ENCODE measurements around the gene DIDO1. TPM values are rescaled to one million over a fixed set of nuclear protein-coding genes. Genes with fewer than 3 reads are reported as not detected.

The DIDO1 gene
- total and polyA plus RNA-seq, 9 of the 15 experiments (the other 6 are each of a cell fraction or from before 2014, with no cell fraction given) = 4.4 to 46.8 (median 31.2) TPM

DNA sequence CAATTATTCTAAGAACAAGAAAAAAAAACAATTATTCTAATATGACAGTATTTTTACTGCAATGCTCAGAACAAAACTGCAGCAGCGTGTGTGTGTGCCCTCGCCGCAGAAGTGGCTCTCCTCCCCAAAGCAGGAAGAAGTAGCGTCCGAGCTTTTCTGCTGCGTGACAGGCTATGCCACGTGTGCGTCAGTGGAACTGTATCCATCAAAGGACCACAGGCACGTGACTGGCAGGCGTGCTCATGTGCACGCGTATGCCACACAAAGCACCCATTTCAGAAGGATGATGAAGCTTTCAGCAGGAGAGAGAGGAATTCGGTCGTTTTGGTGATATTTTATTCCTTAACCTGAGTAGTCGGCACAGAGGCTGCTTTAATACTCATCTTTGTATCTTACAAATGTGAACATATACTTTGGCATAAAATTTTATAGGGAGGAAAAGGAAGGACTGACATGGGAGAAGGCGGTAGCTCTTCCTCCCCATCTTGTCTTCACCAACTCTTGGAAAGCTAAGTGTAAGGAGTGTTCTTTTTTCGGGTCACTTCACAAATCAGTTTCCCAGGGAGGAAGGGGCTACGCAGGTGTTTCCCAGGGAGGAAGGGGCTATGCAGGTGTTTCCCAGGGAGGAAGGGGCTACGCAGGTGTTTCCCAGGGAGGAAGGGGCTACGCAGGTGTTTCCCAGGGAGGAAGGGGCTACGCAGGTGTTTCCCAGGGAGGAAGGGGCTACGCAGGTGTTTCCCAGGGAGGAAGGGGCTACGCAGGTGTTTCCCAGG lies 68.1 kb downstream of the DIDO1 start:
- no TSS peak for BruUV-seq (replicated peaks)
- Histone ChIP-seq H3K9me3 (replicated peaks; ENCODE audit: control insufficient read depth, insufficient read depth, low read depth, low read length) (no peaks in the 10 kb centered on the region), H3K4me1 (replicated peaks in 1 of 2; ENCODE audit: control insufficient read depth in 2 of 2, insufficient read depth in 2 of 2, low read length in 2 of 2) (peaks cover 13 to 33% of the 10 kb centered on the region in 2 experiments; a peak in 4 of 5 replicates), H3K79me2 (ENCODE audit: control insufficient read depth, insufficient read depth, low read length) (peaks cover 23% of the 10 kb centered on the region), H3K27me3 (ENCODE audit: control insufficient read depth in 2 of 2, insufficient read depth in 2 of 2, low read length in 2 of 2) (no peaks in the 10 kb centered on the region), H2AFZ (ENCODE audit: low read depth, low read length) (no peak overlapping the region), H3K27ac (ENCODE audit: extremely low read depth, low read depth, low read length) (no peak overlapping the region), H3K36me3 (ENCODE audit: control insufficient read depth, insufficient read depth, low read length) (peaks cover 49% of the 10 kb centered on the region), H3K9ac (ENCODE audit: insufficient read depth in 1 of 2, low read depth in 2 of 2, low read length in 2 of 2) (no peak overlapping the region), H3K4me2 (ENCODE audit: insufficient read depth, low read length) (no peak overlapping the region), H3K4me3 (no peak overlapping the region), H3K9me1 (ENCODE audit: control insufficient read depth, insufficient read depth, low read length) (no peaks in the 10 kb centered on the region), H4K20me1 (replicated peaks; ENCODE audit: control insufficient read depth, insufficient read depth, low read length) (0 out of 2 replicates have a peak, but pooled peaks cover 7% of the 10 kb centered on the region)
- ChIA-PET CTCF (ENCODE audit: low intra/inter-chr PET ratio) (interaction anchor here (0.7 kb wide), 1 partner anchor 15 kb away, joined by 4 read pairs; no protein-coding TSS in a partner anchor), POLR2A (no interaction called here)
- intact Hi-C loops (cut with micrococcal nuclease) = no loop called here
- DNase-seq (ENCODE audit: extremely low read depth in 1 of 4, low spot score in 3 of 4) = no peak
- no peak for ATAC-seq
- FAIRE-seq = no peak
- in situ Hi-C loops (cut with MboI) = no loop called here
- WGBS (ENCODE audit: insufficient coverage, low coverage, missing lambda C conversion rate) = 94% methylated on average over 18 of the region's 23 CpGs
- TF ChIP-seq PURB (CRISPR knock-in tag; IDR thresholded peaks at IDR 0.05; ENCODE audit: low read depth) (no peak), ZNF589 (CRISPR knock-in tag; IDR thresholded peaks at IDR 0.05; ENCODE audit: low read depth) (no peak), ARHGAP35 (IDR thresholded peaks at IDR 0.05; ENCODE audit: partially characterized antibody) (no peak), TAF15 (IDR thresholded peaks at IDR 0.05; ENCODE audit: low read depth, low read length) (no peak), MAFK (IDR thresholded peaks at IDR 0.05; ENCODE audit: low read length) (no peak)
- TF ChIP-seq, protein P1, sequence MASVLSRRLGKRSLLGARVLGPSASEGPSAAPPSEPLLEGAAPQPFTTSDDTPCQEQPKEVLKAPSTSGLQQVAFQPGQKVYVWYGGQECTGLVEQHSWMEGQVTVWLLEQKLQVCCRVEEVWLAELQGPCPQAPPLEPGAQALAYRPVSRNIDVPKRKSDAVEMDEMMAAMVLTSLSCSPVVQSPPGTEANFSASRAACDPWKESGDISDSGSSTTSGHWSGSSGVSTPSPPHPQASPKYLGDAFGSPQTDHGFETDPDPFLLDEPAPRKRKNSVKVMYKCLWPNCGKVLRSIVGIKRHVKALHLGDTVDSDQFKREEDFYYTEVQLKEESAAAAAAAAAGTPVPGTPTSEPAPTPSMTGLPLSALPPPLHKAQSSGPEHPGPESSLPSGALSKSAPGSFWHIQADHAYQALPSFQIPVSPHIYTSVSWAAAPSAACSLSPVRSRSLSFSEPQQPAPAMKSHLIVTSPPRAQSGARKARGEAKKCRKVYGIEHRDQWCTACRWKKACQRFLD (CRISPR knock-in tag; IDR thresholded peaks at IDR 0.05) = no peak
- TF ChIP-seq, protein P2, sequence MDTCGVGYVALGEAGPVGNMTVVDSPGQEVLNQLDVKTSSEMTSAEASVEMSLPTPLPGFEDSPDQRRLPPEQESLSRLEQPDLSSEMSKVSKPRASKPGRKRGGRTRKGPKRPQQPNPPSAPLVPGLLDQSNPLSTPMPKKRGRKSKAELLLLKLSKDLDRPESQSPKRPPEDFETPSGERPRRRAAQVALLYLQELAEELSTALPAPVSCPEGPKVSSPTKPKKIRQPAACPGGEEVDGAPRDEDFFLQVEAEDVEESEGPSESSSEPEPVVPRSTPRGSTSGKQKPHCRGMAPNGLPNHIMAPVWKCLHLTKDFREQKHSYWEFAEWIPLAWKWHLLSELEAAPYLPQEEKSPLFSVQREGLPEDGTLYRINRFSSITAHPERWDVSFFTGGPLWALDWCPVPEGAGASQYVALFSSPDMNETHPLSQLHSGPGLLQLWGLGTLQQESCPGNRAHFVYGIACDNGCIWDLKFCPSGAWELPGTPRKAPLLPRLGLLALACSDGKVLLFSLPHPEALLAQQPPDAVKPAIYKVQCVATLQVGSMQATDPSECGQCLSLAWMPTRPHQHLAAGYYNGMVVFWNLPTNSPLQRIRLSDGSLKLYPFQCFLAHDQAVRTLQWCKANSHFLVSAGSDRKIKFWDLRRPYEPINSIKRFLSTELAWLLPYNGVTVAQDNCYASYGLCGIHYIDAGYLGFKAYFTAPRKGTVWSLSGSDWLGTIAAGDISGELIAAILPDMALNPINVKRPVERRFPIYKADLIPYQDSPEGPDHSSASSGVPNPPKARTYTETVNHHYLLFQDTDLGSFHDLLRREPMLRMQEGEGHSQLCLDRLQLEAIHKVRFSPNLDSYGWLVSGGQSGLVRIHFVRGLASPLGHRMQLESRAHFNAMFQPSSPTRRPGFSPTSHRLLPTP (IDR thresholded peaks at IDR 0.05; ENCODE audit: borderline replicate concordance, extremely low read depth, insufficient read length) = no peak
- TF ChIP-seq, protein P3, sequence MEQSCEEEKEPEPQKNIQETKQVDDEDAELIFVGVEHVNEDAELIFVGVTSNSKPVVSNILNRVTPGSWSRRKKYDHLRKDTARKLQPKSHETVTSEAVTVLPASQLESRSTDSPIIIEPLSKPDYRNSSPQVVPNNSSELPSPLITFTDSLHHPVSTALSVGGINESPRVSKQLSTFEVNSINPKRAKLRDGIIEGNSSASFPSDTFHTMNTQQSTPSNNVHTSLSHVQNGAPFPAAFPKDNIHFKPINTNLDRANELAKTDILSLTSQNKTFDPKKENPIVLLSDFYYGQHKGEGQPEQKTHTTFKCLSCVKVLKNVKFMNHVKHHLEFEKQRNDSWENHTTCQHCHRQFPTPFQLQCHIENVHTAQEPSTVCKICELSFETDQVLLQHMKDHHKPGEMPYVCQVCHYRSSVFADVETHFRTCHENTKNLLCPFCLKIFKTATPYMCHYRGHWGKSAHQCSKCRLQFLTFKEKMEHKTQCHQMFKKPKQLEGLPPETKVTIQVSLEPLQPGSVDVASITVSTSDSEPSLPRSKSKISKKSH (CRISPR knock-in tag; IDR thresholded peaks at IDR 0.05) = no peak

Measured in K562 (cell line).